AG04450 (cell line): ENCODE data around the gene PPM1H. TPM values are rescaled to one million over a fixed set of nuclear protein-coding genes. Genes with fewer than 3 reads are reported as not detected.

ENCODE experiments used
- CTCF ChIA-PET: fragments of 300-600, 350-600 bp; formaldehyde crosslinking; extraction: SDS; loops from one replicate; lab custom pipeline; 2022; ENCODE audit warnings: antibody characterized with exemption, inconsistent platforms; lab: Charles Lee
- POLR2A ChIA-PET: fragments of 350-600 bp; formaldehyde crosslinking; extraction: SDS; loops from one replicate; lab custom pipeline; 2021; ENCODE audit warnings: antibody characterized with exemption, inconsistent platforms; lab: Yijun Ruan, JAX
- DNase-seq: peaks from one replicate; pipeline ENCODE4 v3.0.0-alpha.2; 2011; ENCODE audit warnings: low read depth, low spot score
- H3K27ac ChIP-seq: one replicate; pipeline ENCODE4 v1.5.1; 2012; ENCODE audit warnings: low read depth, low read length, control low read depth
- H3K27me3 ChIP-seq: one replicate; pipeline ENCODE4 v1.6.0; 2012; ENCODE audit warnings: low read length; ENCODE audit not compliant: control insufficient read depth, insufficient read depth
- H3K4me3 ChIP-seq: 2 replicates; pipeline ENCODE4 v1.5.1; 2011; ENCODE audit warnings: mild to moderate bottlenecking, low read depth, low read length, control low read depth
- H3K9me3 ChIP-seq: 2 replicates; pipeline ENCODE4 v1.5.1; 2012; ENCODE audit warnings: low read length; ENCODE audit not compliant: control insufficient read depth, insufficient read depth
- CTCF ChIP-seq: IDR thresholded peaks from 2 replicates; pipeline ENCODE4 v1.5.1; 2011; ENCODE audit warnings: low read depth, low read length, control low read depth, inconsistent platforms
- polyA plus RNA-seq: library from polyadenylated mRNA; depleted of rRNA; stranded (reverse); fragments of >200 nt; gene quantifications from 2 replicates; pipeline ENCODE4 v1.2.3, GENCODE V29; 2011

Gene PPM1H
- polyA plus RNA-seq, 1 experiment: 0.12 TPM

- Histone ChIP-seq H3K27ac (no peak overlapping the region), H3K27me3 (no peaks in the 10 kb centered on the region), H3K9me3 (no peaks in the 10 kb centered on the region; the same call in 1 of the 2 replicates), H3K4me3 (no peak overlapping the region)
- CTCF ChIA-PET: interaction anchor here (0.7 to 1.0 kb wide), 2 partner anchors 173 kb away, joined by 4 read pairs; no protein-coding TSS in a partner anchor
- no peak for TF ChIP-seq CTCF
- POLR2A ChIA-PET: no interaction called here
- no peak for DNase-seq
These were observed 313.8 kb downstream of the PPM1H start for GRCh38 chr12:62621101-62621638.

- H3K27ac ChIP-seq: no peak overlapping the region
- CTCF ChIA-PET: interaction anchor here (1.1 to 1.8 kb wide), 2 partner anchors 175 to 178 kb away, joined by 3 to 5 read pairs; no protein-coding TSS in a partner anchor
- no peak for TF ChIP-seq CTCF
- no peaks in the 10 kb centered on the region for H3K27me3 ChIP-seq
- H3K9me3 ChIP-seq: no peaks in the 10 kb centered on the region; the same call in 1 of the 2 replicates
- POLR2A ChIA-PET: no interaction called here
- DNase-seq: no peak
- no peak overlapping the region for H3K4me3 ChIP-seq
These were observed 316.0 kb downstream of the PPM1H start for GRCh38 chr12:62618930-62619329.

GRCh38 chr12:62618319-62618718 lies 316.6 kb downstream of the PPM1H start:
- DNase-seq: no peak
- CTCF ChIA-PET: interaction anchor here (1.1 to 1.8 kb wide), 2 partner anchors 176 to 178 kb away, joined by 3 to 5 read pairs; no protein-coding TSS in a partner anchor
- H3K4me3 ChIP-seq: no peak overlapping the region
- TF ChIP-seq CTCF: no peak
- H3K9me3 ChIP-seq: no peaks in the 10 kb centered on the region; the same call in 1 of the 2 replicates
- no peaks in the 10 kb centered on the region for H3K27me3 ChIP-seq
- POLR2A ChIA-PET: no interaction called here
- H3K27ac ChIP-seq: no peak overlapping the region

- no peak for DNase-seq
- no peaks in the 10 kb centered on the region for H3K27me3 ChIP-seq
- CTCF ChIA-PET: interaction anchor here (1.2 to 1.8 kb wide), 3 partner anchors 10 to 185 kb away, joined by 3 to 5 read pairs (median 4); no protein-coding TSS in a partner anchor
- H3K4me3 ChIP-seq: no peak overlapping the region
- TF ChIP-seq CTCF: no peak
- no peak overlapping the region for H3K27ac ChIP-seq
- no peaks in the 10 kb centered on the region for H3K9me3 ChIP-seq
- POLR2A ChIA-PET: no interaction called here
These were observed 321.9 kb downstream of the PPM1H start for GRCh38 chr12:62613081-62613480.

GRCh38 chr12:62606654-62607053 lies 328.3 kb downstream of the PPM1H start:
- no peak for TF ChIP-seq CTCF
- Histone ChIP-seq H3K27ac (no peak overlapping the region), H3K4me3 (no peak overlapping the region), H3K9me3 (no peaks in the 10 kb centered on the region), H3K27me3 (no peaks in the 10 kb centered on the region)
- ChIA-PET CTCF (interaction anchor here (1.7 to 3.1 kb wide), 5 partner anchors 9 to 193 kb away, joined by 7 to 33 read pairs (median 8); no protein-coding TSS in a partner anchor), POLR2A (interaction anchor here (0.6 kb wide), 2 partner anchors 23 to 83 kb away, joined by 3 read pairs; no protein-coding TSS in a partner anchor)
- DNase-seq: no peak
